ENCODE measurements around the gene MAGI1.

GRCh38 chr3:65905771-65906170, 132.9 kb downstream of the MAGI1 start:
- TF ChIP-seq SP1 (IDR thresholded peaks at IDR 0.05) (no peak), ZNF384 (IDR thresholded peaks at IDR 0.05) (no peak), SUZ12 (IDR thresholded peaks at IDR 0.05) (no peak), PKNOX1 (IDR thresholded peaks at IDR 0.05) (no peak), FOXA1 (IDR thresholded peaks at IDR 0.05) (no peak), ELF4 (IDR thresholded peaks at IDR 0.05) (no peak)

Data from HEK293T (cell line).